GM12872 (cell line): Measurements from ENCODE around the gene UBAP2L.

ENCODE experiments used
- CTCF ChIP-seq: IDR thresholded peaks from 3 replicates; pipeline ENCODE4 v1.5.1; 2011; ENCODE audit warnings: low read depth, mild to moderate bottlenecking, low read length, moderate library complexity; ENCODE audit not compliant: insufficient read depth

UBAP2L gene

GRCh38 chr1:154237880-154238506 is 17.2 kb downstream of the UBAP2L start:
- no peak for TF ChIP-seq CTCF

- no peak for TF ChIP-seq CTCF
Measured at GRCh38 chr1:154239491-154239890, 18.7 kb downstream of the UBAP2L start.

GRCh38 chr1:154240294-154240833 is 19.6 kb downstream of the UBAP2L start:
- no peak for TF ChIP-seq CTCF

GRCh38 chr1:154241703-154242351 is 21.1 kb downstream of the UBAP2L start:
- no peak for TF ChIP-seq CTCF

- TF ChIP-seq CTCF = no peak
Measured at GRCh38 chr1:154253671-154254070, 32.9 kb downstream of the UBAP2L start.

- no peak for TF ChIP-seq CTCF
Measured at GRCh38 chr1:154256686-154257085, 35.9 kb downstream of the UBAP2L start.

- no peak for TF ChIP-seq CTCF
Measured at GRCh38 chr1:154258784-154259183, 38.0 kb downstream of the UBAP2L start.
